Activated gamma-delta T cell treated with anti-CD3 and anti-CD28 coated beads, Interleukin-2, amount 50 U/mL, for 16 hours (primary cell): ENCODE measurements around the gene NTM.

Experiments
- DNase-seq: peaks from one replicate; pipeline ENCODE4 v3.0.0-alpha.2; 2020; ENCODE audit warnings: low read depth

Gene NTM

GRCh38 chr11:132119573-132119972, 749.2 kb downstream of the NTM start:
- DNase-seq = no peak

DNA sequence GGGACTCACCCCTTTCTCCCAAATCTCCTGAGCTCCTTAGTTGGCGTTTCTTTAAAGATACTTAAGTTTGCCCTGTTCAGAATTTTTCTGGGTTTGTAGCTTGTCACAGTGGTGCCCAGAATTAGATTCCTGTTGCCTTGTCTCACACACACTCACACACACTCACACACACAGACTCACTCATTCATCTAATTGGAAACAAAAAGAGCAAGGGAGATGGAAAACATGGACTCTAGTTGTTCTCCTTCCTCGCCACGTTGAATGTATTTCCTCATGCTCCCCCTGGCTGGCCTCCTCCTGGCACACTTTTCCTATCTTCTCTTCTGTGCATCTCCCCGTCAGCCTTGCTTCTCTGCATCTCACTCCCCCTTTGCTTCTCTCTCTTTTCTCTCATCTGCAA, 752.3 kb downstream of the NTM start:
- no peak for DNase-seq

GRCh38 chr11:132123449-132123848, 753.0 kb downstream of the NTM start:
- DNase-seq = no peak

GRCh38 chr11:132123854-132124835, 753.7 kb downstream of the NTM start:
- no peak for DNase-seq

GRCh38 chr11:132125988-132126871, 755.8 kb downstream of the NTM start:
- DNase-seq = no peak

- no peak for DNase-seq
Measured at GRCh38 chr11:132126973-132127899, 756.8 kb downstream of the NTM start.

- DNase-seq = no peak
Measured at GRCh38 chr11:132127900-132128288, 757.5 kb downstream of the NTM start.

- DNase-seq = no peak
Measured at GRCh38 chr11:132131047-132131446, 760.6 kb downstream of the NTM start.

DNA sequence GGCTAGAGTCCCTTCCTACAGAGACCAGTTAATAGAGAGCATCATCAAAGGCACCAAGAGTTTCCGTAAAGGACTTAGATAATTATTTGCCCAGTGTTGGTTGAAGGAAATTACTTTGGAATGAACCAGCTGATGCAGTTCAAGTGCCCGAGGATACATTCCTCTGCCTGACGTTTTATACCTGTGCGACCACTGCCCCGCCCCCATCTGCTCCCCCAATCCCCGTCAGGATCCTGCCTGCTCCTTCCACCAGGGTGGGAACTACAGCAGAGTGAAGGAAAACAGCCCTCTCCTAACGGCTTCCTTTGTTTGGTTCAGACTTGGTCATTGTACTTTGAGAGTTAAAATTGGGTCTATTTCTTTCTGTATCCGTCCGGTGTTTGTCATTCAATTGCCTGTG, 761.5 kb downstream of the NTM start:
- DNase-seq = no peak

DNA sequence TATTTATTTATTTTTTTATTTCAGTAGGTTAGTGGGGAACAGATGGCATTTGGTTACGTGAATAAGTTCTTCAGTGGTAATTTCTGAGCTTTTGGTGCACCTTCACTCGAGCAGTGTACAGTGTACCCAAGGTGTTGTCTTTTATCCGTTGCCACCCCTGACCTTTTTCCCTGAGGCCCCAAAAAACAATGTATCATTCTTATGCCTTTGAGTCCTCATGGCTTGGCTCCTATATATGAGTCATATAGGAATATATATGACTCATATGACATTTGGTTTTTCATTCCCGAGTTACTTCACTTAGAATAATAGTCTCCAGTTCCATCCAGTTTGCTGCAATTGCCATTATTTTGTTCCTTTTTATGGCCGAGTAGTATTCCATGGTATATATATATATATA, 763.9 kb downstream of the NTM start:
- DNase-seq = no peak

GRCh38 chr11:132137289-132137980, 767.0 kb downstream of the NTM start:
- no peak for DNase-seq

DNA sequence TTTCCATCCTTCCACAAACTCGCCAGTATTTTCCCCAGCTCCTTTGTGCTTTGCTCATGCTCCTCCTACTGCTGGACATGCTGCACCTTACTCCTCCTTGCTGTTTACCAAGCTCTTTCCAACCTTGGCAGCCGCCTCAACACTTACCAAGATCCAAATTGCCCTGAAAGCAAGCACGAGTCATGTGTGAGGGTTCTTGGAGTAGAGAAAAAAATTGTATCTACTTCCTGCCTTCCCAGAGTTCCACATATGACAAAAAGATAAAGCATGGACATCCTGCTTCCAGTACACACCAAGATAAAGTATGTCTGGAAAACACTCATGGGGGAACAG, 767.5 kb downstream of the NTM start:
- DNase-seq = no peak

DNA sequence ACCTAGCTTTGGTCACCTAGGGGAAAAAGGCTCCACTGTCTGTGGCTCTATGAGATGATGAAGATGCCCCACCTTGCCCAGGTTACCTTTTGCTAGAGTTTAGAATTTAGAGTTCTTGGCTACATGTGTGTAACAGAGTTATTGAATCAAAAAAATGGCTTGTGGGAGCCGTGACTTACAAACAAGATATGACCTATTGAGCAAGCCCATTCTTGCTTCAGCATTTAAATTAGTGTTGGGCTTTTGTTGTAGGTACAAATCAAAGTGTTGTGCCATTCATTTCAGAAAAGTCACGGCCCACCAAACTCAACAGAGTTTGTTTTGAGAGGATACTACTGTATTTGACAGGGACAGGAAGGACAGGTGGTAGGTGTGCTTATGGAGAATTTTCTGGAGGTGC, 768.8 kb downstream of the NTM start:
- DNase-seq = no peak

DNA sequence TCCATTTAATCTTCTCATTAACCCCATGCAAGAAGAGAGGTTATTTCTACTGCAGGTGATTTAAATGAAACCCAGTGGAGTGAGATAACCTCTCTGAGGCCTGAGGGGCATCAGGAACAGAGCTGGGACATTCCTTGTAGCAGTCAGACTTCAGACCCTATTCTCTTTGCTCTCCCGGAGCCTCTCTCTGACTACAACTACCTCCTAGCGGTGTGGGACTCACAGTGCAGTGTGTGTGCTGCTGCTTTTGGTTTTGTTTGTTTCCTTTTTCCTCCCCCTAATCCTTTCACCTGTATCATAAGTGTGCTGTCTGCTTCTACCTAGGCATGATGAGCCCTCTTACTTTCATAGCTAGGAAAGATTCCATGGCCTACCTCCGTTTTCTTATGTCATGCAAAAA, 769.6 kb downstream of the NTM start:
- no peak for DNase-seq

DNA sequence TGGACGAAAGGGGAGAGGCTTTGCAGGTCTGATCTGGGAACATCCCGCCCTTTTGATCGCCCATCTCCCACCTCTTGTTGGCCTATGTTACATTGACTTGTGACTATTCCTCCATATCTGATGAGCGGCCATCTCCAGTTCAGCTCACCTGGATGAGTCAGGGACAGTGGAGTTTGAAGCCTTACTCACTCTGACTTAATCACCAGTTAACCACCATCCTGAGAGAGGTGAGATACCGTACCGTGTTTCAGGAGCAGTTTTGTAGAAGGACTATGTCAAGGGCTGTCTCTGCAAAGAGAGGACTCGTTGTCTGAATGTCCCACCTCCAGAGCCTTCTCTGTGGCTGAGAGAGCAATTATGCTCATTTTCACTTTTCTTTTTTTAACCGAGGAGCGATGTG, 771.7 kb downstream of the NTM start:
- DNase-seq = no peak

GRCh38 chr11:132142554-132142953, 772.1 kb downstream of the NTM start:
- DNase-seq = no peak

DNA sequence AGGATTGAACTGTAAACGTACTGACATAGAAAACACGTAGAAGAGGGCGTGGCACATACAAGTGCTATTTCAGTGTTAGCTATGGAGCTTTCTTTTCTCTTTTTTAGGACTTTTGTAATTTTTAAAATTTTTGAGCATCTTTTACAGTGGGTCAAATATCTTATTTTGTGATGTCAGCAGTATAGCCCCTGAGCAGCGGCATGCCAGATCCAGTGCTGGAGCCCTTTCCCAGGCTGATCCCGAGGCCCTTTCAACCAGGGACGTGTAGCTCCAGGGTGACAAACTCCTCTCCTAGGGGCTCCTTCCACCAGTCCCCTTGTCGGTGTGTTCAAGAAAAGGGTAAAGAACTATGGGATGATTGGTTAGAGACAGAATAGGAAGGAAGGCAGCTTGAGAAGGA, 777.0 kb downstream of the NTM start:
- DNase-seq = no peak

- DNase-seq = no peak
Measured at GRCh38 chr11:132154781-132155180, 784.4 kb downstream of the NTM start.

- no peak for DNase-seq
Measured at GRCh38 chr11:132158091-132158490, 787.7 kb downstream of the NTM start.

GRCh38 chr11:132158696-132159095, 788.3 kb downstream of the NTM start:
- no peak for DNase-seq

GRCh38 chr11:132161403-132162078, 791.1 kb downstream of the NTM start:
- DNase-seq = no peak
